Adrenal gland (tissue), 5 donors: ENCODE results near the gene RPS6KB1.

ENCODE experiments used
- POLR2A ChIP-seq, 2 donors: fragments of 450-650 bp; IDR thresholded peaks; one replicate each; pipeline ENCODE4 v1.6.1; 2017; ENCODE audit warnings: antibody characterized with exemption in 2 of 2, mild to moderate bottlenecking in 2 of 2, moderate library complexity in 1 of 2
- TF ChIP-seq, protein P1 (sequence below), 6 experiments: fragments of 450-650 bp in 4 of 6; fragments of 200-600 bp in 2 of 6; sonication (generic) in 1 of 6; IDR thresholded peaks; 1 replicate in 5 of 6; 2 replicates in 1 of 6; pipeline versions ENCODE4 v1.5.1 to v1.8.0; 2016 to 2021; ENCODE audit warnings: antibody characterized with exemption in 6 of 6, mild to moderate bottlenecking in 2 of 6, moderate library complexity in 1 of 6
- donor health status: DM: no; HTN: no; CAD: no.

DNA sequence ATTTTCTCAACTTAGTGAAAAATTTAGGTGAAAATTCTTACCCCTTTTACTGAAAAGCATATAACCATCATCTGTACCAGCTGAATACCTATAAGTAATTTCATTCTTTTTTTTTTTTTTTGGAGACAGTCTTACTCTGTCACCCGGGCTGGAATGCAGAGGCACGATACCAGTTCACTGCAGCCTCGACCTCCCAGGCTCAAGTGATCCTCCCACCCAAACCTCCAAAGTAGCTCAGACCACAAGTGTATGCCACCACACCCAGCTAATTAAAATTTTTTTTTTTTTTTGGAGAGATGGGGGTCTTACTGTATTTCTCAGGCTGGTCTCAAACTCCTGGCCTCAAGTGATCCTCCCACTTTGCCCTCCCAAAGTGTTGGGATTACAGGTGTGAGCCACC, 34.0 kb upstream of the RPS6KB1 start:
- TF ChIP-seq, protein P1, sequence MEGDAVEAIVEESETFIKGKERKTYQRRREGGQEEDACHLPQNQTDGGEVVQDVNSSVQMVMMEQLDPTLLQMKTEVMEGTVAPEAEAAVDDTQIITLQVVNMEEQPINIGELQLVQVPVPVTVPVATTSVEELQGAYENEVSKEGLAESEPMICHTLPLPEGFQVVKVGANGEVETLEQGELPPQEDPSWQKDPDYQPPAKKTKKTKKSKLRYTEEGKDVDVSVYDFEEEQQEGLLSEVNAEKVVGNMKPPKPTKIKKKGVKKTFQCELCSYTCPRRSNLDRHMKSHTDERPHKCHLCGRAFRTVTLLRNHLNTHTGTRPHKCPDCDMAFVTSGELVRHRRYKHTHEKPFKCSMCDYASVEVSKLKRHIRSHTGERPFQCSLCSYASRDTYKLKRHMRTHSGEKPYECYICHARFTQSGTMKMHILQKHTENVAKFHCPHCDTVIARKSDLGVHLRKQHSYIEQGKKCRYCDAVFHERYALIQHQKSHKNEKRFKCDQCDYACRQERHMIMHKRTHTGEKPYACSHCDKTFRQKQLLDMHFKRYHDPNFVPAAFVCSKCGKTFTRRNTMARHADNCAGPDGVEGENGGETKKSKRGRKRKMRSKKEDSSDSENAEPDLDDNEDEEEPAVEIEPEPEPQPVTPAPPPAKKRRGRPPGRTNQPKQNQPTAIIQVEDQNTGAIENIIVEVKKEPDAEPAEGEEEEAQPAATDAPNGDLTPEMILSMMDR (IDR thresholded peaks at IDR 0.05): no peak
- no peak for TF ChIP-seq POLR2A (IDR thresholded peaks at IDR 0.05)
